ENCODE measurements around the gene PDE5A.

- TF ChIP-seq EP300 (IDR thresholded peaks at IDR 0.05) = no peak
- no peak for TF ChIP-seq POLR2A (IDR thresholded peaks at IDR 0.05; ENCODE audit: low read depth)
- TF ChIP-seq CTCF (IDR thresholded peaks at IDR 0.05) = no peak
- no peak for TF ChIP-seq POLR2AphosphoS5 (IDR thresholded peaks at IDR 0.05)
These were observed 84.8 kb downstream of the PDE5A start for GRCh38 chr4:119543779-119544178.
